Breast epithelium (tissue), 3 donors: ENCODE data around the gene VPS26A.

Source experiments
- POLR2A ChIP-seq: fragments of 450-650 bp; IDR thresholded peaks from one replicate; pipeline ENCODE4 v1.6.1; 2016; ENCODE audit warnings: antibody characterized with exemption, mild to moderate bottlenecking, moderate library complexity
- TF ChIP-seq, protein P1 (sequence below), 3 donors: fragments of 450-650 bp; IDR thresholded peaks; one replicate each; pipeline ENCODE4 v1.5.1; 2016 to 2017; ENCODE audit warnings: antibody characterized with exemption in 3 of 3, mild to moderate bottlenecking in 3 of 3, moderate library complexity in 3 of 3

DNA sequence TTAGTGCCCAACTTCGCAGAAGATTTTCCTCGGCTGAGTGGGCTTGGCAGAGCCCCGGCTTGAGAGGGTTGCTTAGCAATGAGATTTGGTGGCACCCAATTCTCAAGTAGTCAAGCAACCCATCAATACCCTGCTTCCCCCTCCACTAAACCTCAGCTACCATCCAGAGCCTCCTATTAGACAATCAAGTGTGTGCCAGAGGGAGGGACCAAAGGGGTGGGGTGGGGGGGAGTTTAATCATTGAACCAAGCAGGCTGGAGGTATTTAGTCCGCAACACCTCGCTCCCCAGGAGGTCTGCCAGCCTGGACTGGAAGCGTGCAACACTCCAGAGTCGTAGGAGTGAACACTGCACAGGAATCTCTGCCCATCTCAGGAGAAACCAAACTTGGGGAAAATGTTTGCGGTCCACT, 96.1 kb downstream of the VPS26A start, which contains the start of gene HKDC1:
- TF ChIP-seq POLR2A = no peak
- TF ChIP-seq, protein P1, sequence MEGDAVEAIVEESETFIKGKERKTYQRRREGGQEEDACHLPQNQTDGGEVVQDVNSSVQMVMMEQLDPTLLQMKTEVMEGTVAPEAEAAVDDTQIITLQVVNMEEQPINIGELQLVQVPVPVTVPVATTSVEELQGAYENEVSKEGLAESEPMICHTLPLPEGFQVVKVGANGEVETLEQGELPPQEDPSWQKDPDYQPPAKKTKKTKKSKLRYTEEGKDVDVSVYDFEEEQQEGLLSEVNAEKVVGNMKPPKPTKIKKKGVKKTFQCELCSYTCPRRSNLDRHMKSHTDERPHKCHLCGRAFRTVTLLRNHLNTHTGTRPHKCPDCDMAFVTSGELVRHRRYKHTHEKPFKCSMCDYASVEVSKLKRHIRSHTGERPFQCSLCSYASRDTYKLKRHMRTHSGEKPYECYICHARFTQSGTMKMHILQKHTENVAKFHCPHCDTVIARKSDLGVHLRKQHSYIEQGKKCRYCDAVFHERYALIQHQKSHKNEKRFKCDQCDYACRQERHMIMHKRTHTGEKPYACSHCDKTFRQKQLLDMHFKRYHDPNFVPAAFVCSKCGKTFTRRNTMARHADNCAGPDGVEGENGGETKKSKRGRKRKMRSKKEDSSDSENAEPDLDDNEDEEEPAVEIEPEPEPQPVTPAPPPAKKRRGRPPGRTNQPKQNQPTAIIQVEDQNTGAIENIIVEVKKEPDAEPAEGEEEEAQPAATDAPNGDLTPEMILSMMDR (IDR thresholded peaks at IDR 0.05) = no peak
